ENCODE results near the gene RPL28.
A peak's percentile ranks its signal among the peaks of the same experiment; 100 is the strongest.

The RPL28 gene

DNA sequence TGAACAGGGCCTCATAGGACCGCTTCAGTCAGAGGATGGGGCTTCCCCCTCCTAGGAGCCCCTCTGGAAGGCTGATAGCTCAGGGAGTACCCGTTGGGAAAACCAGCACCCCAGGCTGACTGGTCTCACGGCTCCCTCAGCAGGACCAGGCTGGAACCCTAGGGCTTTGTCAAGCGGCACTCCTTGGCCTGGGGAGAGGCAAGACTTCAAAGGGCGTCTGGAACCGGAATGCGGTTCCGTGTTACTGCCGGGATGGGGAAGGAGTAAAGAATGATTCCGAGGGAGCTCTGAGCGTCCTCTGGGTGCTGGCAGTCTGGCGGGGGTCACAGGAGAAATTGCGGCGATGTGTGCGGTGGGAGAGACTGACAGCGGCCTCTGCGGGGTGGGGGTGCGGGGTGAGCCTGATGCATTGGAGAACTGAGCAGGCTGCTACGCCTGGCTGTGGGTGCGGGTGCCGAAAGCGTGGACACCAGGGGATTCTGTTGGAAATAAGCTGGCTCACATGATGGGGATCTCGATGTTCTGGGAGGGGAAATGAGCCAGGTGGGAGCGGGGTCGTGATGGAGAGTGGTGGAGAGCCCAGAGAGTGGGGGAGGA is 33.1 kb upstream of the RPL28 start:
- Histone ChIP-seq H3K27ac (no peak overlapping the region), H3K4me3 (no peak overlapping the region)

DNA sequence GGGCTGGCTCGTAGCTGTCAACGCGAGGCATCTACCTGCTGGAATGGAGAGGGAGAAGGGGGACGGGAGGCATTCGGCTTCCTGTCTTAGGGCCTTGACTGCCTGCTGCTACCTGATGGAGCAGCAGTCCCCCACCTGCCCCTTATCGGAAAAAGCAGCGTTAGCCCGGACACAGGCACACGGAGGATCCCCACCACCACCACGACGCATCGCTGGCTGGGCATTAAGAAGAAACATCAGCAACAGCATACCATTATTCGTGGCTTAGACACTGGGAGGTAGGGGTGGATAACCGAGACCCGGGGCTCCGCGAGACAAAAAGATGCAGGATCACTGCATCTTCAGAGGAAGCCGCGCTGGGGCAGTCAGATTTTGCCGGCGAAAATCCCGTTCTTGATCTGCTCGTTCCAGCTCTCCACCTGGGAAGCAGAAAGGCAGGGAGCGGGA is 32.4 kb upstream of the RPL28 start:
- H3K27ac ChIP-seq: peak overlapping the region in 1 of 21 experiments; percentile 16
- peak overlapping the region in 6 of 7 experiments; percentile 17 to 41 (median 30) for H3K4me3 ChIP-seq

DNA sequence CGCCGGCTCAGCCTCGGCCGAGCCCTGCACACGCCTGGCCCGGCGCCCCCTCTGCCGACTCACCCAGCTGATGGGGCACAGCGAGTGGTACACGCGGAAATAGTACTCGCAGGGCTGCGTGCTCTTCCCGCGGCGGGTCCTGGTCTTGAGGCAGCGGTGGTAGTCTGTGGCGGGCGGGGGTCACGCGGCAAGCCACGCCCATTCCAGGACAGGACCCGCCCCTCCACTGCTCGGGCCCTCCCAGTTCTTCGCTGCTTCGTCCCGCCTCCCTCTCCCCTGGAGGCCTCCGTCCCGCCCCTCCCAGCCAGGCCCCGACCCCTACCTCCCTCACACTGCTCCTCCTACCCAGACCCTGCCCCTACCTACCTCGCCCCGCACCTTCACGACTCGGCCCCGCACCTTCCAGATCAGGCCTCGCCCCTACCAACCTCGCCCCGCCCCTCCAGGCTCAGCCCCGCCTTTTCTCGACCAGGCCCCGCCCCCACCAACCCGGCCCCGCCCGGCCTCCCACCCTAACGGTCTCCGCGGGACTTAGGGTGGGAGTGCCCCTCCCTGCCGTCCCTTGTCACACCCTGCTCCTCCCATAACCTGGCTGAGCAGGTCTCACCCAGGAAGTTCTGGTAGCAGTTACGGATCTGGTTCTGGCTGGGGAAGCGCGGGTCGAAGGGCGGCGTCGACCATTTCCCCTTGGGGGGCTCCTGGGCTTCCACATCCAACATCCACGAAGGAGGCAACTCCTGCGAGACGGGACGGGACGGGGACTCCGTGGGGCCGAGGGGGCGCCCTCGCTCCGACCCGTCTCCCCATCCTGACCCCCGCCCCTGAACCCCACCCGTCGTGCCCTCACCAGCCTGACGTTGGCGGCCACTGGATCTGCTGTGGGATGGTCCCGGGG is 31.7 kb upstream of the RPL28 start:
- Histone ChIP-seq H3K4me3 (peak overlapping the region in 6 of 7 experiments; percentile 17 to 41 (median 30)), H3K27ac (peak overlapping the region in 2 of 21 experiments; percentile 9 to 16)

DNA sequence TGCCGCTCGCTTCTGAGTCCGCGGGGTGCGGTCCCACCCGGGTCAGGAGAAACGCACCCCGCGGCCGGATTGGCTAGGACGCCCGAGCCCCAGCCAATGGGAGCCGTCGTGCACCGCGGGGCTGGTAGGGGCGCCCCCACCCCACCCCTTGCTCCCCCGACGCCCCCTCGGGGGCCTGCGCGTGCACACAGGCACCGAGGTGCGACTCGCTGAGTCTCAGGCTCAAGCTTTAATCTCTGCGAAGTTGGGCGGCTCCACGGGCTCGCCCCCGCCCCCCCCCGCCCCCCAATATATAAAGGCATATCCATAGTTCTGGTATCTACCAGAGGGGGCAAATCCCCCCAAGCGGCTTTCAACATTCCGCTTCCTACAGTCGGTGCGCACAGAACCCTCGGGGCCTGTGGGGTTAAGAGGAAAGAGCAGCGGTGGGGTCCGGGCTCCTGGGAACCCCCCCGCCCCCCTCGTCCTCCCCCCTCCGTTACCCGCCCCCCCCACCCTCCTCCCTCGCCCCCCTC is 31.0 kb upstream of the RPL28 start, which contains the start of gene COX6B2:
Gene COX6B2 (minus strand): TSS at position 22 of the 515 bp plus-strand sequence. CDS start 198 bp downstream, outside the sequence.
- peak within 1 kb of the TSS in 2 of 21 experiments; percentile 9 to 16 for H3K27ac ChIP-seq
- peak within 1 kb of the TSS in 6 of 7 experiments; percentile 17 to 41 (median 30) for H3K4me3 ChIP-seq

DNA sequence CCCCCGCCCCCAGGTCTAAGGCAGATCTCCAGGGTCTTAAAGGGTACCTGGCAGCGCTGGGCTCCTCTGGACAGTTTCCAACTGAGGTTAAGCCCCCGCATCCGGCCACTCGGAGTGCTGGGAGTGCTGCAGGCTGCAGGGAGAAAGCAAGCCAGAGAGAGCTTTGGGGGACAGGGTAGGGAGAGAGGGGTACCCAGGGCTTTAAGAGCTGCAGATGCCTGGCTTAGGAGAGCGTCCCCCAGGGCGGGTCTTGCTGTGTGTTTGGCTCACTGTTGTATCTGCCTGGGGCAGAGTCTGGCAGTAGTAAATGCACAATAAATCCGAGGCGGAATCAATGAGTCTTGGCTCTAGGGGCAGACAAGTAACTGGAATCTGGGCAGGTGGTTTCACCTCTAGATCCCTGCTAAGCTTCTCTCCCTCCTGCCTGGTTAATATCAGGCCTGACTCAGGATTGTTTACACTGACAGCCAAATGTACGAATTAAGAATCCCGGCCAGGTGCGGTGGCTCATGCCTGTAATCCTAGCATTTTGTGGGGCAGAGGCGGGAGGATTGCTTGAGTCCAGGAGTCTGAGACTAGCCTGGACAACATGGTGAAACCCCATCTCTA is 30.4 kb upstream of the RPL28 start:
- Histone ChIP-seq H3K27ac (no peak overlapping the region), H3K4me3 (no peak overlapping the region)

DNA sequence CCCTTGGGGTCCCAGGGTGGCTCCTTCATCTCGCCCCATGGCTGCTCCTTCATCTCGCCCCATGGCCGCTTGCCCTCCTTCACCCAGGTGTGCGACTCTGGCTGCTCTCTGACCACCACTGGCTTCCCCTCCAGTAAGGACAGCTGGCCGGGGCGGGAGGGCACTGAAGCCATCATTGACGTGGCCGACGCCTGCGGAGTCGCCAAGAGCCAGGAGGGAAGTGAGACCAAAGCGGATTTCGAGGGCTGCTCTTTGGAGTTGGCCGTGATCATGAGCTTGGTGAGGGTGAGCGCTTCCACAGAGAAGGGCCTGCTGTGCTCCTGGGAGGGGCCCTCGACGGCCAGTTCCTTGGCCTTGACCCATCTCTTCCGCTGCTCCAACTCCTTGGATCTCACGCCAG is 27.2 kb upstream of the RPL28 start:
- Histone ChIP-seq H3K4me3 (no peak overlapping the region), H3K27ac (no peak overlapping the region)

DNA sequence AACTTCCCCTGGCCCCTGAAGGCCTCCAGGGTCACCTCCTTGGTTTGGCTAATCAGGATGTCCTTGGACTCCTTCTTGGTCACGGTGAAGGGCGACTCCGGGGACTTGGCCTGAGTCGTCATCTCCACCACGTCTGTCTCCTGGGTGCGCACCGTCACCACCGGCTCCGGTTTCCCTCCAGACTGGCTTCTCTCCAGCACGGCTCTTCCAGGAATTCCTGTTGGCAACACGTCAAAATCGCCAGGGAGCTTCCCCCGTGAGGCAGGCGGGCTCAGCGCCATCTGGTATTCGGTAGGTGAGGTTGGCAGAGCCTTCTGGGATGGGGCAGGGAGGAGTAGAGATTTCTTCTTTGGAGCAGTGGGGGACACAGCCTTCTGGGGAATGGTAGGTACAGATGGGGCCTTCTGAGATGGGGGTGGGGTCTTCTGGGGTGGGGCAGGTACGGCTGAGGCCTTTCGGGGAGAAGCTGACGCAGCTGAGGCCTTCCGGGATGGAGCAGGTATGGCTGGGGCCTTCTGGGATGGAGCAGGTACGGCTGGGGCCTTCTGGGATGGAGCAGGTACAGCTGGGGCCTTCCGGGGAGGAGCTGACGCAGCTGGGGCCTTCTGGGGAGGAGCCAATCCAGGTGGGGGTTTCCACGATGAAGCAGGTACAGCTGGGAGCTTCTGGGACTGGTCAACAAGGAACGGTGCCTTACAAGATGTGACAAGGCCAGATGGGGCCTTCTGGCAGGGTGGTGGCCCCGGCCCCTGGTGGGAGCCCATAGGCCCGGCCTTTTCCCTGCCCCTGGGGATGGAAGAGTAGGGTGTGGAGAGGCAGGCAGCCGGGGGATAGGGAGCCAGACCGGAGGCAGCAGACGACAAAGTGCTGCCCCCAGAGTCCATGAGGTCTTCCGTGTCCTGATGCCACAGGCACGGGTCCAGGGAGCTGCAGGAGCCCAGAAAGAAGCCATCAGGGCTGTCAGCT is 26.5 kb upstream of the RPL28 start:
- Histone ChIP-seq H3K4me3 (no peak overlapping the region), H3K27ac (no peak overlapping the region)

DNA sequence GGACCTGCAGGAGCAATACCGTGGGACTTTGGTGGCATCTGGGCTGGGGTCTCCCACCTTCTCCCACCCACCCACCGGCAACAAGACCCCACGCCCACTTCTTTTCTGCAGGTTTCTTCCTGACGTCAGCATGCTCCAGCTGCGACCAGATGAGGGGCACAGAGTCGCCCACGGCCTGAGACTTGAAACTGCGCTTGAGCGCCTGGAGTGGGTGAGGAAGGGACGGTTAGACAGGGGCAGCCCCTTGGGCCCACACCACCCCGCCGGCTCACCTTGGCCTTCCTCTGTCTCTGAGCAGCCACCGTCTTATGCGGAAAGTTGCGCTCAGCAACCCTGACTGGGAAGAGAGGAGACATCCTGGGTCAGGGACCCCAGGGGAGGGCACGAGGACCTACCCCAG is 24.8 kb upstream of the RPL28 start:
- H3K27ac ChIP-seq: no peak overlapping the region
- no peak overlapping the region for H3K4me3 ChIP-seq

DNA sequence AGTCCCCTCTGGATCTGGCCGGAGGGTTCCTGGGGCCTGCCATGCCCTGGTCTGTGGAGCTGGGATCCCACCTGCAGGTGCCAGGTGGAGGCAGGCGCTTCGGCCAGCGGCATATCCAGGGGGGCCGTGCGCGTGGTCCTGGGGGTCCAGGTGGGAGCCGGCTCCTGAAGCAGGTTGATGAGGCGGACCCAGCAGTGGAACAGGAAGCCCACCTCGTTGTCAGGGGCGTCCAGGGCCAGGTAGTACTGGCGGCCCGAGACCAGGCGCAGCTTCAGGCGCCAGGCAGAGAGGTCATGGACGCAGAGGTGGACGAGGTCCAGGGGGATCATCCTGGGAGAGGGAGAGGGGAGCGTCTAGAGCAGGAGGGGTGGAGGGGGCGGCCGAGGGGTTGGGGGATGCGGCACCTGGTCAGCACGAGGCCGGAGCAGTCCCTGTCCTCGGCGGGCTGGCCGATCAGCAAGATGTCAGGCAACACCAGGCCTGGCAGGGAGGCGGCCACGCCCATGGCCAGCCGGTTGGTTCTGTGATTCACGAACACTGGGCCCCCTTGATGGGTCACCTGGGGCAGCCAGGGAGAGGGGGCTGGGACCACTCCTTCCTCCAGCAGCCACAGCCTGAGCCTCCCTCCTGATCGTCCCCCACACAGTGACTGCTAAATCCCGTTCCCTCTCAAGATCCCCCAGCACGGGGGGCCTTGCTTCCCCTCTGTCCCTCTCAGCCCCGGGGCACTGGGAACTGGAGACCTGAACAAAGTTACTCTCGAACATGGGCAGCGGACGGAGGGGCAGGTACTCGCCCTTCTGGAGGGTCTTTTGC is 23.4 kb upstream of the RPL28 start:
- no peak overlapping the region for H3K4me3 ChIP-seq

DNA sequence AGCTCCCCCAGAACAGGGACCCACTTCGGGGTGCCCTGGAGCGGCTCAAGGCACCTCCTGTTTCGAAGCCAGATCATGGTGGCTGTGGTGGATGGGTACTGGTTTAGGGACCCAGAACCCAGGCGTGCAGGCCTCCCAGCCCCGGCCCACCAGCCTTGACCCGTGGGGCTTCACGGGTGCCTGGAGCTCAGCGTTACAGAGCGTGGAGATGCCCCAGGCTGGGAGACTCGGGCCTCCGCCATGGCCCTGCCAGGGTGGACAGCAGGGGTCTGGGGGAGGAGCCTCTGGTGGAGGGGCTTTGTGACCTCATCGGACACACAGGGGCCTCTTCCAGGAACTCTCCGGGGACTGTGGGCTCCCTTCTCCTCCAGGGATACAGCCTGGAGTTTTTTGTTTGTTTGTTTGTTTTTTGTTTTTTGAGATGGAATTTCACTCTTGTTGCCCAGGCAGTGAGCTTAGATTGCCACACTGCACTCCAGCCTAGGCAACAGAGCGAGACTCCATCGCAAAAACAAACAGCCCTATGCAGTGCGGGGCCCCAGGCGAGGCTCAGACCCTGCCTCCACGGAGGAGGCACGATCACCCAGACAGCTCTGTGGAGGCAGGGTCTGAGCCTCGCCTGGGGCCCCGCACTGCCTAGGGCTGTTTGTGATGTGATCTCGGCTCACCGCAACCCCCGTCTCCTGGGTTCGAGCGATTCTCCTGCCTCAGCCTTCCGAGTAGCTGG is 22.6 kb upstream of the RPL28 start, which contains the start of gene GARIN5B:
Gene GARIN5B (minus strand): TSS at position 271 of the 727 bp plus-strand sequence. CDS start 194 bp downstream, at position 77.
- Histone ChIP-seq H3K4me3 (no peak within 1 kb of the TSS), H3K27ac (no peak within 1 kb of the TSS)

More for the DNA sequence above, 23.4 kb upstream of the RPL28 start:
- H3K27ac ChIP-seq: no peak overlapping the region

DNA sequence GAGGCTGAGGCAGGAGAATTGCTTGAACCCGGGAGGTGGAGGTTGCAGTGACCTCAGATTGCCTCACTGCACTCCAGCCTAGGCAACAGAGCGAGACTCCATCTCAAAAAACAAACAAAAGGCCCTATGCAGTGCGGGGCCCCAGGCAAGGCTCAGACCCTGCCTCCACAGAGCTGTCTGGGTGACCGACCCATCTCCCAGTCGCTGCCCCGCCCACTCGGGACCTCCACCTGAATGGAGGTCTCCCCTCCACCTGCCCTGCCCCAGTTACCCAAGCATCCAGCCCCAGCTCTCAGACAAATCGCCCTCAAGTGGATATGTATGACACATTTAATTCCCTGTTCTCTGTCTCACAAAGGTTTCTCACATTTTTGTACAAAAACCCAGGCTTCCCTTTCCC is 20.5 kb upstream of the RPL28 start:
- no peak overlapping the region for H3K4me3 ChIP-seq
- H3K27ac ChIP-seq: no peak overlapping the region

DNA sequence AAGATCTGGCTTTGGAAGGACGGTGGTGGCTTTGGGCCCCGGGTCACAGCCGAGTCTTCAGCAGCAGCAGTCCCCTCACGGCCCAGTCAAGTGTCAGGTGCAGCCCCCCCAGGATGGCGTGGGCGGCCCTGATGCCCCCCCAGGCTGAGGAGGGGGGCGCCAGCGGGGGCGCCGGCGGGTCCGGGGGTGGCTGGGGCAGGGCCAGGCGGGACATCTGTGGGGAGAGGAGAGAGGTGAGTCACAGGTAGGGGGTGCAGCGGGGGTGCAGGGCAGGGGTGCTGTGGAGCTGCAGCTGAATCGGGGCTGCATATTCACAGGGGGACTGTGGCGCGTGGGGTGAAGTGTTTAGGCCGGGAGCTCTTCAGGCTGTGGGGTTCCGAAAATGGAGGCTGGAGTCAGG is 19.8 kb upstream of the RPL28 start:
- Histone ChIP-seq H3K27ac (no peak overlapping the region), H3K4me3 (no peak overlapping the region)

DNA sequence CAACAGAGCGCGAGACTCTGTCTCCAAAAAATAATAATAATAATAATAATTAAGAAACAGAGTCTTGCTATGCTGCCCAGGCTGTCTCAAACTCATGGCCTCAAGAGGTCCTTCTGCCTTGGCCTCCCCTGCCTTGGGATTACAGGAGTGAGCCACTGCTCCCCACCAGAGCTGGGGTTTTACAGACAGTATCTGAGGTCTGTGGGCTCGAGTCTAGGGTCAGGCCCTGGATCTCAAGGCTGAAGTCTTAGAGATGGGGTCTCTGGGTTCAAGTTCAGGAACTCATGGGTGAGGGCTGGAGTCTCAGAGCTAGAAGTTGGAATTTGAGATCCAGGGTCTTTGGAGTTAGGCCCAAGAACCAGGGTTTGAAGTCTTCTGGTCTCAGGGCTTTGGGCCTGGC is 18.9 kb upstream of the RPL28 start:
- H3K27ac ChIP-seq: no peak overlapping the region
- no peak overlapping the region for H3K4me3 ChIP-seq

DNA sequence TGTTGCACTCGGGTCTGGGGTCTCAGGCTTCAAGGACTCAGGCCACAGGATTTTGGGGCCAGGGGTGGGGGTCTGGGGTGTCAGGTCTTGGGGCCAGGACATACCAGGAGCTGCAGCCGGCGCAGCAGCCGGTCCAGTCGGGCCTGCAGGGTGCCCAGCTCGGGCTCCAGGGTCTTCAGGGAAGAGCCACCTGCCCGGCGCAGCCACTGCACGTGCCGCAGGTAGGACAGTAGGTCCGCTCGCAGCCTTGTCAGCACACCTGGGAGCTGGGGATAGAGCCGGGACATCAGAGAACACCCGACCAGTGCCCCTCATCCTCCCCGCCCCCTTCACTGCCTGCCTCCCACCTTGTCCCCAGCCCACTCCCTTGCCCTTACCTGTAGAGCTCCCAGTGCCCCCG is 17.6 kb upstream of the RPL28 start:
- H3K4me3 ChIP-seq: no peak overlapping the region
- no peak overlapping the region for H3K27ac ChIP-seq

DNA sequence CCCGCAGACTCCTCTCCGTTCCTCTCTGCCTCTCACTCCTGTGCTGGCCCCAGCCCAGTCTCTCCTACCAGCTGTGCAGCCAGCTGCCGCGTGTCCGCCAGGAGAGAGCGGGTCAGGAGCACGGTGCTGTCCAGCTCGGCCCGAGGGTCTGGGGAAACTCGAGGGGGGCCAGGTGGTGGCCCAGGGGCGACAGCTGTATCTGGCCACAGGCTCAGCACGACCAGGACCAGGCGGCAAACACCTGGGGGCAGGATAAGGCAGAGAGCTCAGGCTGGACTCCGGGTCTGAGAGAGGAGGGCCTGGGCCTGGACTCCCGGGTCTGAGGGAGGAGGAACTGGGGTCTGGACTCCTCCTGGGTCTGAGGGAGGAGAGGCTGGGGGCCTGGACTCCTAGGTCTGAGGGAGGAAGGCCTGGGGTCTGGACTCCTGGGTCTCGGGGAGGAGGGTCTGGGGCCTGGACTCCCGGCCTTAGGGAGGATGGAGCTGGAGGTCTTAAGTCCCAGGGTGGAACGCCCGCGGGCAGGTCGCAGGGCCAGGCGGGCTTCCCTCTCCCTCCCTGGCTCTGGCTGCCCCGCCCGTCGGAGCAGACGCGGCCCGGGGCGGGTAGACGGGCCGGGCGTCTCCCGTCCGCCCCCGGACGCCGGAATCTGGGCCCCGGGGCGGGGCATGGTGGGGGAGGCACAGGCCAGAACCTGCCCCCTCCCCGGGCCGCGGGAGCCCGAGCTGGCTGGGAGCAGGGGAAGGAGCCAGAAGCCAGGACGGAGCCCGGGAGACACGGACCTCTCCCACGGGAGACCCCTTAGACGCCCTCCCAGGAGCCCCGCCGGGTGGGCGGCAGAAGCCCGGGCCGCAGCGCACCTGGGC is 16.8 kb upstream of the RPL28 start:
- Histone ChIP-seq H3K4me3 (peak overlapping the region in 6 of 7 experiments; percentile 9 to 38 (median 18)), H3K27ac (peak overlapping the region in 2 of 21 experiments; percentile 7 to 33)

DNA sequence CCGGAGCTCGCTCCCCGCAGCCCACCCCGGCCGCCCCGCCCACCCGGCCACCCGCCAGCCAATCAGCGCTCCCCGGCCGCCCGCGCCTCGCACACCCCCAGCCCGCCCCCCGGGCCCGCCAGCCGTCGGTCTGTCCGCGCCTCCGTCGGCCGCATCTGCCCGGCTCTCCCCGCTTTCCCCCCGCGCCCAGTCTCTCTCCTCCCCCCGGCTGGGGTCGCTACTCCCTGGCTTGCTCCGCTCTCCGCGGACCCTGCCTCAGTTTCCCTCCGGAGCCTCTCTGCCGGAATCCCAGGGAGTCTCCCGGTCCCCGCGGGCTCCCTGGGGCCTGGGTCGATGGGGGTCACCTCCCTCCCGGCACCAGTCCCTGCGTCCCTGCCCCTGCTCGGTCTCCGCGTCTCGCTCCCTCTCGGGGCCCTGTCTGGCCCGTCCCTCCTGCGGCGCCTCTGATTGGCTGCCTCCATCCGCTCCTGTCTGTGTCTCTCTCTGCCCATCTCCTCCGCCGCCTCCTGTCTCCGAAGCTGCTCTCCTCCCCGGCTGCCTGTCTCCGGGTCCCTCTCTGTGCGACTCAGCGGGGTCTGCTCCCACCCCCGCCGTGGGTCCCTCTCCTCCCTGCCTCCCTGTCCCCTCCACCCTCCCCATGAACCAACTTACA is 16.0 kb upstream of the RPL28 start:
- H3K4me3 ChIP-seq: peak overlapping the region; percentile 3 to 38 (median 28)
- peak overlapping the region in 2 of 21 experiments; percentile 39 to 55 for H3K27ac ChIP-seq

All from skin epidermis (tissue), 12 donors.